Large intestine (tissue), 3 donors: ENCODE data around the gene FUT2. TPM values are rescaled to one million over a fixed set of nuclear protein-coding genes. Genes with fewer than 3 reads are reported as not detected.
"Not testable (repeated sequence)": the region's sequence is repeated elsewhere in the genome, so short reads cannot be mapped to it uniquely, and the experiment has no call there.

ENCODE experiments used
- DNase-seq, 2 donors: peaks; one replicate each; pipeline versions ENCODE4 v3.0.0 to v3.0.0-alpha.2; 2013
- H3K27ac ChIP-seq: one replicate; pipeline ENCODE4 v1.5.1; 2013; ENCODE audit warnings: low read length
- H3K27me3 ChIP-seq: 2 replicates; pipeline ENCODE4 v1.6.1; 2013; ENCODE audit warnings: low read length; ENCODE audit not compliant: control insufficient read depth, insufficient read depth
- H3K36me3 ChIP-seq: 2 replicates; pipeline ENCODE4 v1.6.1; 2013; ENCODE audit warnings: low read length; ENCODE audit not compliant: control insufficient read depth, insufficient read depth
- H3K4me1 ChIP-seq: one replicate; pipeline ENCODE4 v1.6.1; 2013; ENCODE audit warnings: low read length; ENCODE audit not compliant: control insufficient read depth, insufficient read depth
- H3K4me3 ChIP-seq: one replicate; pipeline ENCODE4 v1.5.1; 2013; ENCODE audit warnings: low read length
- H3K9me3 ChIP-seq: one replicate; pipeline ENCODE4 v1.6.1; 2013; ENCODE audit warnings: mild to moderate bottlenecking, low read depth, low read length, moderate library complexity; ENCODE audit not compliant: control insufficient read depth
- WGBS: methylation state at CpG from one replicate; pipeline ENCODE4 v1.1.5; 2013; ENCODE audit warnings: low lambda C conversion rate; ENCODE audit not compliant: insufficient coverage; 5-methylcytosine and 5-hydroxymethylcytosine counted together
- polyA plus RNA-seq: library from polyadenylated mRNA; unstranded; fragments of 120-200 nt; gene quantifications from one replicate; pipeline ENCODE4 v1.2.1, GENCODE V29; 2013

The FUT2 gene
- polyA plus RNA-seq, 1 donor = 105 TPM

DNA sequence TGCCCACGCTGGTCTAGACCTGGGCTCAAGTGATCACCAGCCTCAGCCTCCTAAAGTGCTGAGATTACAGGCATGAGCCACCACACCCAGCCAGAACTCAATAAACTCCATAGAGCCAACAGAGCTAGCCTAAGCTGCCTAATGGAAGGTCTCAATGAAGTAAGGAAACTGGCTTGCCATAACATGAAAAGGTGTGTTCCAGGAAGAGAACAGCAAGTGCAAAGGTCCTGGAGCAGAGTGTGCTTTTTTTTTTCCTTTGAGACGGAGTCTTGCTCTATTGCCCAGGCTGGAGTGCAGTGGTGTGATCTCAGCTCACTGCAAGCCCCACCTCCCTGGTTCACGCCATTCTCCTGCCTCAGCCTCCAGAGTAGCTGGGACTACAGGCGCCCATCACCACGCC lies 37.9 kb upstream of the FUT2 start:
- not testable (repeated sequence) for DNase-seq
- no CpG with 5 or more reads among the region's 5 CpGs for WGBS

DNA sequence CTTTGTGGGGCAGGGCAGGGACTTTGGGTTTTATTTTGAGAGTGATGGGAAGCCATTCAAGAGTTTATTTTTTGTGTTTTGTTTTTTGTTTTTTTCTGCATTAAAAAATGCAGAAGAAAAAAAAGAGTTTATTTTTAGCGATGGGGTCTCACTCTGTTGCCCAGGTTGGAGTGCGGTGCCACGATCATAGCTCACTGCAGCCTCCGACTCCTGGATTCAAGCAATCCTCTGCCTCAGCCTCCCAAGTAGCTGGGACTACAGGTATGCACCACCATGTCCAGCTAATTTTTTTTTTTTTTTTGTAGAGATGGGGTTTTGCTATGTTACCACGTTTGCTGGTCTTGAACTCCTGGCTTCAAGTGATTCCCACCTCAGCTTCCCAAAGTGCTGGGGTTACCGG lies 37.3 kb upstream of the FUT2 start:
- Histone ChIP-seq H3K36me3 (no peaks in the 10 kb centered on the region), H3K9me3 (no peaks in the 10 kb centered on the region), H3K27ac (no peak overlapping the region), H3K4me1 (no peaks in the 10 kb centered on the region), H3K4me3 (no peak overlapping the region), H3K27me3 (no peaks in the 10 kb centered on the region)
- no peak for DNase-seq
- no CpG with 5 or more reads among the region's 6 CpGs for WGBS

More for the DNA sequence above, 37.9 kb upstream of the FUT2 start:
- H3K9me3 ChIP-seq, H3K27me3 ChIP-seq, H3K36me3 ChIP-seq, H3K4me3 ChIP-seq, H3K27ac ChIP-seq, H3K4me1 ChIP-seq: not testable (repeated sequence)

DNA sequence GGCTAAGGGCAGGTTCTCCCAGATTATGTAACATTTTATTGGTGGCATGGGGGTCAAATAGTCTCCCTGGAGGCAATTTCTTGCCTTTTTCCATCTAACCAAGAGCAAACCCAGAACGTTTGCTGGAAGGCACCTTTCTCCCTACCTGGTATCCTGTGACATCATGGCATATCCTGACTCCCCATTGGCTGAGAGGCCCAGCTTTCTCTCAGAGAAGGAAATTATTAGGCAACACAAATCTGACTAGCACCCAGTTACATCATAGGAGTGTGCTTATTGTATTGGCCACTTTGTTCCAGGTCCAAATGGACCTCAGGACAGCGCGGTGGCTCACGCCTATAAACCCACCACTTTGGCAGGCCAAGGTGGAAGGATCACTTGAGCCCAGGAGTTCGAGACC lies 36.0 kb upstream of the FUT2 start:
- DNase-seq = peak in 1 of 2 donors; percentile 52
- no CpG with 5 or more reads among the region's 5 CpGs for WGBS
- H3K4me1 ChIP-seq = no peaks in the 10 kb centered on the region

DNA sequence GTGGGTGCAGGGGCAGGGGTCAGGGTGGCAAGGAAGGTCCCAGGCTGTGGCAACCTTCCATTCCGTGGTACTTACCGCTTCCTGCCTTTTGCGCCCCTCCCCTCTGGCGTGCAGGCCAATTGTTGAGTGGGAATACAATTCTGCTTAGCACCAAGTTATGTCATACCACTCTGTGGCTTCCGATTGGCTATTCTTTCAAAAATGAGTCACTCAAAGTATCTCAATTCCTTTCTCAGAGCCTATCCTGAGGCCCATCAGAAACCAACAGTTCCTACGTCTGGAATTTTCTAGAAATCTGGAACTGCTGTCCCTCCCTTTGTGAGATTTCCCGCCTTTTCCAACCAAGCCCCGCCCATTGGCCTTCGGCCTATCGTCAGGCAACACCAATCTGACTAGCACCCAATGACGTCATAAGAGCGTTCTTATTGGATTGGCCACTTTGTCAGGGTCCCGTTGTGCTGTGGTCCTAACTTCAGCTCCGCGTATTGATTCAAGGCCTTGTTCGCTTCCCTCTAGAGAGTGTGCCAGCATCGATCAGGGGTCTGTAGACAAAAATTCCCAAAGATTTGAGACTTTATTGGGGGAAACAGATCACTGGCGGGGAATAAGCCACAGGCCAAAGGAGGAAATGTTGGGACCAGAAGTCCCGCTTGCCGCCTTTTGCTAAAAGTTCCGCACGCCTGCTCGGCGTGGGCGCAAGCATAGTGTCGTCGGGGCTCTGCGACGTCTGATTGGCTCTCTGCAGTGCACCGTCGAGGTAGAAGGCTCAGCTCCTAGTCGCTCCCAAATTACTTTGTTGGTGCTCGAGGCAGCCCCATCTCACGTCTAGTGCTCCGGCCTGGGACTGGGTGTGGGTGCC lies 34.7 kb upstream of the FUT2 start:
- no CpG with 5 or more reads among the region's 35 CpGs for WGBS
- DNase-seq = peak; percentile 71 to 78
- H3K27ac ChIP-seq = no peak overlapping the region

More for the DNA sequence above, 36.0 kb upstream of the FUT2 start:
- Histone ChIP-seq H3K27ac (no peak overlapping the region), H3K36me3 (no peaks in the 10 kb centered on the region), H3K4me3 (no peak overlapping the region), H3K9me3 (no peaks in the 10 kb centered on the region), H3K27me3 (no peaks in the 10 kb centered on the region)

DNA sequence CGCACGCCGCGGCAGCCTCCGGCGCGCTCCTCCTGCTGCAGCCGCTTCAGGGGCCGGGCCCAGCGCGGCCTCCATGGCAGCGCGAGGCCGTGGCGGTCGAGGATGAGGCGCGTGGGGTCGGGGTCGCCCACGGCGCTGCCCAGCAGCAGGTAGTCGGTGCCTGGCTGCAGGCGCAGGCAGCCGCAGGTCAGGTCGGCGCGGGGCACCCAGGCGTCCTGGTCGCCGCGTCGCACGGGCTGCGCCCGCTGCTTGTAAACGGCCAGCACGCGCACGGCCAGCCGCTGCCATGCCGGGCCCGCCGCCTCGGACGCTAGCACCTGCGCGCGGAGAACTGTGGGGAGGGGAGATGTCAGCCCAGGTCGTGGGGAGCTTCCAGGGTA lies 34.1 kb upstream of the FUT2 start:
- no peaks in the 10 kb centered on the region for H3K9me3 ChIP-seq
- no peaks in the 10 kb centered on the region for H3K27me3 ChIP-seq
- DNase-seq = no peak
- H3K36me3 ChIP-seq = no peaks in the 10 kb centered on the region
- WGBS = no CpG with 5 or more reads among the region's 50 CpGs
- H3K4me3 ChIP-seq = no peak overlapping the region
- H3K27ac ChIP-seq = no peak overlapping the region
- no peaks in the 10 kb centered on the region for H3K4me1 ChIP-seq

More for the DNA sequence above, 34.7 kb upstream of the FUT2 start:
- Histone ChIP-seq H3K4me3 (no peak overlapping the region), H3K36me3 (no peaks in the 10 kb centered on the region), H3K27me3 (no peaks in the 10 kb centered on the region), H3K9me3 (no peaks in the 10 kb centered on the region), H3K4me1 (no peaks in the 10 kb centered on the region)

DNA sequence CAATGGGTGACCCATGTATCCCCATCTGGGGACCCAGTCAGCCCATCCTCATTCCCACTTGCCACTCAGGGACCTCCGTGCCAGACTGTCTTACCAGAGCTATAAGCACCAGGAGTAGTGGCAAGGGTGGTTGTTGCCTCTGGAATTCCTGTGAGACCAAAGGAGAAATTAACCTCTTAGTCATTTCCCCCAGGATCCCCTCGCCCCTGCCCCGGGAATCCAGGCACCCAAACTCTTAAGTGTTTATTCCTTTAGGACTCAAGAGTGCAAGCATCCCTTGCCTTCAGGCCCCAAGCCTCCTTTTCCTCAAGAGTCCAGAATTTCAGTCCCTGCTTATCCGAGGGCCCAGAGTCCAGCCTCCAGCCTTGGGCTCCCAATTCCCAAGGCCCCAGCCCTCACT lies 32.1 kb upstream of the FUT2 start:
- no peaks in the 10 kb centered on the region for H3K4me1 ChIP-seq
- no CpG with 5 or more reads among the region's 4 CpGs for WGBS
- H3K9me3 ChIP-seq = no peaks in the 10 kb centered on the region
- H3K27ac ChIP-seq = no peak overlapping the region
- no peak for DNase-seq
- H3K27me3 ChIP-seq = no peaks in the 10 kb centered on the region
- no peak overlapping the region for H3K4me3 ChIP-seq
- H3K36me3 ChIP-seq = no peaks in the 10 kb centered on the region

DNA sequence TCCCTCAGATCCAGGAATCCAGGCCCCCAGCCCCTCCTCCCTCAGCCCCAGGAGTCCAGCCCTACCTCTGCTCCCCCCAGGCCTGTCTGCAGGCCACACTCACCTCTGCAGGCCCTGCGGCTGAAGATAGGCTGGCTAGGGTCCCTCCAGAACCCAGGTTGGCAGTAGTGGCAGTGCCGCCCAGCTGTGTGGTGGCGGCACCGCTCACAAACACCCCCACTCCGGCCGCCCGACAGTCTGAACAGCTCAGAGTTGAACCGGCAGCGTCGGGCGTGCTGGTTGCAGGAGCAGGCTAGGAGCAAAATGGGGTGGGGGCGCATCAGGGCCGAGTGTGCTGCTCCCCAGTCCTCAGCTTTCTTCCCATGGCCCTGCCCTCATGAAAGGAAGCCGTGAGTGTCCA lies 31.3 kb upstream of the FUT2 start:
- no peaks in the 10 kb centered on the region for H3K9me3 ChIP-seq
- no peak overlapping the region for H3K27ac ChIP-seq
- H3K4me1 ChIP-seq = no peaks in the 10 kb centered on the region
- no peaks in the 10 kb centered on the region for H3K27me3 ChIP-seq
- no CpG with 5 or more reads among the region's 14 CpGs for WGBS
- H3K4me3 ChIP-seq = no peak overlapping the region
- H3K36me3 ChIP-seq = no peaks in the 10 kb centered on the region
- no peak for DNase-seq

DNA sequence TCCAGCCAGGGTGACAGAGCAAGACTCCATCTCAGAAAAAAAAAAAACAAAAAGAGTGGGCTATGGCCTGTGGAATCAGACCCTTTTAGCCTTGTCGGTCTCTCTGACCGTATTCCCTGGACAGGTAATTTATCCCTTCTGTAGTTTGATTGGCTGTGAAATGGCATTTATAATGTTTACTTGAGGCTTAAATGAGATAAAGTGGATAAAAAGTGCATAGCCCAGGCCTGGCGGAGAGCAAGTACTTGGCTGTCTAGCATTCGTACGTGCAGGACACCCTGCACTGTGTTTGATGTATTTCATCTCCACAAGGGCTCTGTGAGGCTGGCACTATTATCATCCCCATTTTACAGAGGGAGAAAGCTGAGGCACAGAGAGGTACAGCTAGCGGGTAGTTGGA lies 30.0 kb upstream of the FUT2 start:
- DNase-seq = no peak
- Histone ChIP-seq H3K4me3 (no peak overlapping the region), H3K27me3 (no peaks in the 10 kb centered on the region), H3K27ac (no peak overlapping the region), H3K4me1 (peaks cover 2% of the 10 kb centered on the region), H3K9me3 (peaks cover 7% of the 10 kb centered on the region), H3K36me3 (no peaks in the 10 kb centered on the region)
- WGBS = no CpG with 5 or more reads among the region's 6 CpGs

DNA sequence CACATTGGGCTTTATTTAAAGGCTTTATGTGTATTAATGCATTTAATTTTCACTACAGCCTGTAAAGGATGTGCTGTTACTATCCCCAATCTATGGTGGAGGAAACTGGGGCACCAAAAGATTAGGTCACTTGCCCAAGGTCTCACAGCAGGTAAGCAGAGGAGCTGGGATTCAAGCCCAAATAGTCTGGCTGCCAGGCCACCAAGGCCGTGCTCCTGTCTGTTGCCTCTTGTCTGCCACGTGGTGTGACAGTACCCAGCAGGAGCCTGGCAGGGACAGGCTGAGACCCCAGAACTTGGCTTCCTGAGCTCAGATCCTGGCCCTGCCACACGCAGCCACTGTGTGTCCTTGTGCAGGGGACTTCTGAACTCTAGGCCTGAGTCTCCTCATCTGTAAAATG lies 27.4 kb upstream of the FUT2 start:
- Histone ChIP-seq H3K4me3 (no peak overlapping the region), H3K27ac (no peak overlapping the region), H3K36me3 (no peaks in the 10 kb centered on the region), H3K9me3 (peaks cover 7% of the 10 kb centered on the region), H3K4me1 (peaks cover 10% of the 10 kb centered on the region), H3K27me3 (no peaks in the 10 kb centered on the region)
- no peak for DNase-seq
- WGBS = no CpG with 5 or more reads among the region's 3 CpGs

DNA sequence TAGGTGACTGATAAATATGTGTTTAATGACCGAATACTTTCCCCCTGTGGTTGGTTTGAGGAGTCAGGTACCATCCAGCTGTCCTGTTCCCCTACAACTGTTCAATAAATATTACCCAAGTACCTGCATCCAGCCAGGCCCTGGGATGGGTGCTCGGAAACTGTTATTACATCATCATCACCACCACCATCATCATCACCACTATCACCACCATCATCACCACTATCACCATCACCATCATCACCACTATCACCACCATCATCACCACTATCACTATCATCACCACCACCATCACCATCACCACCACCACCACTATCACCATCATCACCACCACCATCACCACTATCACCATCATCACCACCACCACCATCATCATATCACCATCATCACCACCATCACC lies 27.0 kb upstream of the FUT2 start:
- peaks cover 10% of the 10 kb centered on the region for H3K4me1 ChIP-seq
- DNase-seq = no peak
- H3K9me3 ChIP-seq = peaks cover 7% of the 10 kb centered on the region
- WGBS = no CpG with 5 or more reads among the region's 2 CpGs
- H3K36me3 ChIP-seq = no peaks in the 10 kb centered on the region
- no peaks in the 10 kb centered on the region for H3K27me3 ChIP-seq
- no peak overlapping the region for H3K4me3 ChIP-seq
- H3K27ac ChIP-seq = no peak overlapping the region
